IMR-90 (cell line): ENCODE measurements around the gene KIF22. TPM values are rescaled to one million over a fixed set of nuclear protein-coding genes. Genes with fewer than 3 reads are reported as not detected.

Experiments
- ATAC-seq: fragments of 200-7000 bp; cut with Tn5 transposase; 2 replicates; pipeline ENCODE4 v1.9.1; 2020; ENCODE audit warnings: low read depth, mild to moderate bottlenecking, moderate library complexity
- BruUV-seq: library from RNA; stranded (reverse); fragments of 400-500 nt; replicated peaks from 2 replicates; lab custom pipeline; 2021; lab: Mats Ljungman, UMichigan
- CTCF ChIA-PET: fragments of 300-600 bp; formaldehyde crosslinking; extraction: SDS; loops from one replicate; lab custom pipeline; 2021; ENCODE audit warnings: antibody characterized with exemption; lab: Yijun Ruan, JAX
- POLR2A ChIA-PET: fragments of 300-600 bp; sonication (Branson Sonifier 250); formaldehyde crosslinking; loops from one replicate; lab custom pipeline; 2022; ENCODE audit warnings: antibody characterized with exemption; ENCODE audit not compliant: unreplicated experiment; lab: Charles Lee
- DNase-seq: peaks from one replicate; pipeline ENCODE4 v3.0.0; 2013
- H2AFZ ChIP-seq: replicated peaks from 2 replicates; pipeline ENCODE3; 2013; ENCODE audit warnings: low read length, mild to moderate bottlenecking; ENCODE audit not compliant: poor library complexity
- H2AK5ac ChIP-seq: 2 replicates; pipeline ENCODE4 v1.6.1; 2013; ENCODE audit warnings: low read depth, low read length, inconsistent platforms
- H2AK9ac ChIP-seq: replicated peaks from 2 replicates; pipeline ENCODE3; 2013; ENCODE audit warnings: mild to moderate bottlenecking, low read depth, low read length, moderate library complexity; ENCODE audit not compliant: poor library complexity
- H2BK120ac ChIP-seq: 2 replicates; pipeline ENCODE4 v1.6.1; 2013; ENCODE audit warnings: low read depth, low read length, inconsistent platforms
- H2BK15ac ChIP-seq: 3 replicates; pipeline ENCODE4 v1.6.1; 2013; ENCODE audit warnings: low read depth, low read length, inconsistent platforms
- H2BK20ac ChIP-seq: 2 replicates; pipeline ENCODE4 v1.6.1; 2013; ENCODE audit warnings: low read depth, mild to moderate bottlenecking, inconsistent platforms, low read length, moderate library complexity
- H2BK5ac ChIP-seq: 2 replicates; pipeline ENCODE4 v1.6.1; 2013; ENCODE audit warnings: mild to moderate bottlenecking, low read depth, low read length, inconsistent platforms; ENCODE audit not compliant: poor library complexity, severe bottlenecking
- H3K14ac ChIP-seq: replicated peaks from 2 replicates; pipeline ENCODE4 v1.6.1; 2013; ENCODE audit warnings: low read depth, low read length, inconsistent platforms
- H3K18ac ChIP-seq: 2 replicates; pipeline ENCODE4 v1.6.1; 2013; ENCODE audit warnings: low read depth, low read length, control low read depth
- H3K23ac ChIP-seq: 2 replicates; pipeline ENCODE4 v1.6.1; 2013; ENCODE audit warnings: low read depth, low read length, inconsistent platforms
- H3K27ac ChIP-seq: 2 replicates; pipeline ENCODE4 v1.5.1; 2013; ENCODE audit warnings: mild to moderate bottlenecking, control low read depth, low read length; ENCODE audit not compliant: insufficient read depth
- H3K27me3 ChIP-seq: 2 replicates; pipeline ENCODE4 v1.6.1; 2013; ENCODE audit warnings: low read length; ENCODE audit not compliant: control insufficient read depth, insufficient read depth
- H3K36me3 ChIP-seq: 2 replicates; pipeline ENCODE4 v1.6.1; 2013; ENCODE audit warnings: low read length, mixed read lengths; ENCODE audit not compliant: control insufficient read depth, insufficient read depth
- H3K4ac ChIP-seq: 2 replicates; pipeline ENCODE4 v1.6.1; 2013; ENCODE audit warnings: low read depth, low read length, inconsistent platforms
- H3K4me1 ChIP-seq: 2 replicates; pipeline ENCODE4 v1.6.1; 2013; ENCODE audit warnings: low read length, mixed read lengths; ENCODE audit not compliant: control insufficient read depth, insufficient read depth
- H3K4me2 ChIP-seq: 2 replicates; pipeline ENCODE4 v1.6.1; 2013; ENCODE audit warnings: low read depth, mild to moderate bottlenecking, control low read depth, low read length, moderate library complexity
- H3K4me3 ChIP-seq: 2 replicates; pipeline ENCODE4 v1.5.1; 2013; ENCODE audit warnings: low read depth, mild to moderate bottlenecking, control low read depth, low read length, moderate library complexity; ENCODE audit not compliant: insufficient read depth
- H3K56ac ChIP-seq: 2 replicates; pipeline ENCODE4 v1.6.1; 2013; ENCODE audit warnings: low read length, inconsistent platforms; ENCODE audit not compliant: insufficient read depth; ENCODE audit errors: extremely low read depth
- H3K79me1 ChIP-seq, 2 experiments: 2 replicates each; pipeline ENCODE4 v1.6.1; 2013; ENCODE audit warnings: low read length in 2 of 2, inconsistent platforms in 1 of 2, low read depth in 1 of 2
- H3K9ac ChIP-seq: 2 replicates; pipeline ENCODE4 v1.6.1; 2013; ENCODE audit warnings: low read depth, low read length, control low read depth
- H3K9me1 ChIP-seq: 2 replicates; pipeline ENCODE4 v1.6.1; 2013; ENCODE audit warnings: low read length, inconsistent platforms; ENCODE audit not compliant: insufficient read depth
- H3K9me3 ChIP-seq: 2 replicates; pipeline ENCODE4 v1.6.1; 2013; ENCODE audit warnings: low read length; ENCODE audit not compliant: control insufficient read depth, insufficient read depth
- H4K20me1 ChIP-seq: 2 replicates; pipeline ENCODE4 v1.6.1; 2013; ENCODE audit warnings: low read length, inconsistent platforms; ENCODE audit not compliant: insufficient read depth
- H4K5ac ChIP-seq: 2 replicates; pipeline ENCODE4 v1.6.1; 2013; ENCODE audit warnings: mild to moderate bottlenecking, low read depth, low read length, control low read depth
- H4K8ac ChIP-seq, 2 experiments: 2 replicates each; pipeline ENCODE4 v1.6.1; 2013; ENCODE audit warnings: low read depth in 2 of 2, low read length in 2 of 2, control low read depth in 1 of 2, inconsistent platforms in 1 of 2
- H4K91ac ChIP-seq: 2 replicates; pipeline ENCODE4 v1.6.1; 2013; ENCODE audit warnings: low read depth, low read length, inconsistent platforms; ENCODE audit not compliant: insufficient read depth
- BHLHE40 ChIP-seq: fragments of 150-350 bp; IDR thresholded peaks from 2 replicates; pipeline ENCODE4 v1.6.1; 2016; ENCODE audit warnings: mild to moderate bottlenecking, low read depth, low read length
- CEBPB ChIP-seq: IDR thresholded peaks from 2 replicates; pipeline ENCODE4 v1.6.1; 2012; ENCODE audit warnings: low read depth, low read length, improper control_type of control experiment
- CHD1 ChIP-seq: IDR thresholded peaks from 2 replicates; pipeline ENCODE4 v1.6.1; 2012; ENCODE audit warnings: low read depth, low read length, improper control_type of control experiment
- CTCF ChIP-seq: conservative IDR thresholded peaks from 2 replicates; pipeline ENCODE4 v1.5.1; 2012; ENCODE audit warnings: mild to moderate bottlenecking, low read depth, low read length, improper control_type of control experiment
- ELK1 ChIP-seq: fragments of 150-350 bp; IDR thresholded peaks from 2 replicates; pipeline ENCODE4 v1.6.1; 2016; ENCODE audit warnings: low read depth, mild to moderate bottlenecking, low read length, moderate library complexity, borderline replicate concordance
- FOS ChIP-seq: fragments of 150-350 bp; IDR thresholded peaks from 2 replicates; pipeline ENCODE4 v1.6.1; 2016; ENCODE audit warnings: low read depth, low read length
- MAFK ChIP-seq: IDR thresholded peaks from 2 replicates; pipeline ENCODE4 v1.6.1; 2012; ENCODE audit warnings: low read depth, low read length, improper control_type of control experiment
- MAZ ChIP-seq: IDR thresholded peaks from 2 replicates; pipeline ENCODE4 v1.6.1; 2012; ENCODE audit warnings: low read depth, mild to moderate bottlenecking, low read length, improper control_type of control experiment, moderate library complexity, borderline replicate concordance
- MXI1 ChIP-seq: IDR thresholded peaks from 2 replicates; pipeline ENCODE4 v1.6.1; 2012; ENCODE audit warnings: low read depth, mild to moderate bottlenecking, low read length, moderate library complexity, borderline replicate concordance
- NFE2L2 ChIP-seq: fragments of 150-350 bp; IDR thresholded peaks from 2 replicates; pipeline ENCODE4 v1.6.1; 2016; ENCODE audit warnings: low read depth, mild to moderate bottlenecking, low read length
- POLR2A ChIP-seq: IDR thresholded peaks from 2 replicates; pipeline ENCODE4 v1.6.1; 2012; ENCODE audit warnings: mild to moderate bottlenecking, low read depth, low read length
- RAD21 ChIP-seq: IDR thresholded peaks from 2 replicates; pipeline ENCODE4 v1.6.1; 2012; ENCODE audit warnings: low read length, improper control_type of control experiment
- RCOR1 ChIP-seq: IDR thresholded peaks from 2 replicates; pipeline ENCODE4 v1.6.1; 2012; ENCODE audit warnings: mild to moderate bottlenecking, low read length, improper control_type of control experiment; ENCODE audit not compliant: insufficient replicate concordance
- RFX5 ChIP-seq: IDR thresholded peaks from 2 replicates; pipeline ENCODE4 v1.8.0; 2012; ENCODE audit warnings: low read depth, mild to moderate bottlenecking, low read length, moderate library complexity
- SMC3 ChIP-seq: fragments of 150-350 bp; IDR thresholded peaks from 2 replicates; pipeline ENCODE4 v1.6.1; 2016; ENCODE audit warnings: low read depth, mild to moderate bottlenecking, antibody characterized with exemption, low read length, moderate library complexity
- USF2 ChIP-seq: fragments of 150-350 bp; IDR thresholded peaks from 2 replicates; pipeline ENCODE4 v1.6.1; 2017; ENCODE audit warnings: mild to moderate bottlenecking, antibody characterized with exemption, low read length, low read depth
- WGBS, 2 experiments: methylation state at CpG; one replicate each; pipeline versions ENCODE4 v1.1.5 to v1.1.7; 2013; ENCODE audit warnings: missing lambda C conversion rate in 2 of 2; ENCODE audit not compliant: insufficient read length in 1 of 2; ENCODE audit errors: extremely low coverage in 2 of 2; 5-methylcytosine and 5-hydroxymethylcytosine counted together
- dilution Hi-C: fragments of 300-500 bp; cut with HindIII; formaldehyde crosslinking; loops from one replicate; pipeline ENCODE4 v1.14.3; 2018; ENCODE audit warnings: low sequenced_read_pairs; ENCODE audit not compliant: unreplicated experiment
- in situ Hi-C: fragments of 300-500 bp; cut with MboI; formaldehyde crosslinking; loops from 3 replicates; pipeline ENCODE4 v1.14.3; 2019; ENCODE audit warnings: low sequenced_read_pairs, inconsistent platforms, mixed read lengths
- intact Hi-C: fragments of 100-400 bp; cut with micrococcal nuclease; formaldehyde crosslinking; loops from 2 replicates; pipeline ENCODE4 v1.10.0; 2022
- polyA plus RNA-seq, 3 experiments: library from polyadenylated mRNA; depleted of rRNA; stranded (reverse); fragments of >200 nt; gene quantifications; 2 replicates each; pipeline ENCODE4 v1.2.3, GENCODE V29; 2012; ENCODE audit warnings: low replicate concordance in 1 of 3
- total RNA-seq: library from RNA; depleted of rRNA; stranded (reverse); fragments of >200 nt; gene quantifications from 2 replicates; pipeline ENCODE4 v1.2.3, GENCODE V29; 2012

Gene KIF22
- total and polyA plus RNA-seq, 2 of the 4 experiments (the other 2 are of a cell fraction), result 43.0 to 65.1 TPM

GRCh38 chr16:29779474-29779873, 11.1 kb upstream of the KIF22 start:
- no peak overlapping the region for H4K8ac ChIP-seq
- no peak overlapping the region for H2BK120ac ChIP-seq
- no peaks in the 10 kb centered on the region for H4K20me1 ChIP-seq
- H3K36me3 ChIP-seq, result no peaks in the 10 kb centered on the region
- H3K27me3 ChIP-seq, result peaks cover 38% of the 10 kb centered on the region
- no peak for TF ChIP-seq FOS
- TF ChIP-seq CTCF, result no peak
- no peak for TF ChIP-seq BHLHE40
- no peak for TF ChIP-seq NFE2L2
- TF ChIP-seq SMC3, result no peak
- no peak for TF ChIP-seq CEBPB
- TF ChIP-seq MAFK, result no peak
- TF ChIP-seq POLR2A, result no peak
- TF ChIP-seq ELK1, result no peak
- no peak for TF ChIP-seq RAD21
- TF ChIP-seq RCOR1, result no peak
- no peak for TF ChIP-seq MXI1
- TF ChIP-seq RFX5, result no peak
- no peak for TF ChIP-seq CHD1
- no peak for TF ChIP-seq MAZ
- no peak for TF ChIP-seq USF2
- no peak overlapping the region for H3K14ac ChIP-seq
- no peaks in the 10 kb centered on the region for H3K9me1 ChIP-seq
- no peaks in the 10 kb centered on the region for H3K9me3 ChIP-seq
- H3K4me2 ChIP-seq, result no peak overlapping the region
- H2AK5ac ChIP-seq, result no peak overlapping the region
- no peak overlapping the region for H3K4me3 ChIP-seq
- H3K18ac ChIP-seq, result no peak overlapping the region
- ChIA-PET POLR2A (no interaction called here), CTCF (no interaction called here)
- no peak overlapping the region for H2BK5ac ChIP-seq
- no peak overlapping the region for H3K4ac ChIP-seq
- no peak overlapping the region for H3K23ac ChIP-seq
- no peak overlapping the region for H3K27ac ChIP-seq
- H3K4me1 ChIP-seq, result peaks cover 1% of the 10 kb centered on the region; the same call in 1 of the 2 replicates
- BruUV-seq, result no TSS peak
- H3K56ac ChIP-seq, result no peak overlapping the region
- intact Hi-C loops, result no loop called here
- H4K91ac ChIP-seq, result no peak overlapping the region
- 48% methylated on average over 6 of the region's 10 CpGs; no CpG with 5 or more reads in 1 of the 2 experiments for WGBS, 2 experiments
- DNase-seq, result no peak
- no peak overlapping the region for H2BK15ac ChIP-seq
- H3K9ac ChIP-seq, result no peak overlapping the region
- H2BK20ac ChIP-seq, result no peak overlapping the region
- no peaks in the 10 kb centered on the region for H3K79me1 ChIP-seq
- H2AFZ ChIP-seq, result no peak overlapping the region
- dilution Hi-C loops, result no loop called here
- in situ Hi-C loops, result no loop called here
- H4K5ac ChIP-seq, result no peak overlapping the region
- ATAC-seq, result no peak
- H2AK9ac ChIP-seq, result no peak overlapping the region
